Body of pancreas (tissue), 4 donors: ENCODE data around the gene NAP1L1. TPM values are rescaled to one million over a fixed set of nuclear protein-coding genes. Genes with fewer than 3 reads are reported as not detected.

Experiments
- ATAC-seq: fragments of 150-250 bp; one replicate; pipeline ENCODE4 v1.9.1; 2016
- DNase-seq, 4 donors: peaks; one replicate each; pipeline ENCODE4 v3.0.0-alpha.2; 2019
- H3K27ac ChIP-seq, 4 donors: fragments of 200-600 bp; sonication (generic); 1 replicate in 3 of 4; 2 replicates in 1 of 4; pipeline versions ENCODE4 v1.5.1 to v1.6.1; 2016 to 2019; ENCODE audit warnings: mild to moderate bottlenecking in 1 of 4, mixed read lengths in 1 of 4, moderate library complexity in 1 of 4
- H3K27me3 ChIP-seq, 2 donors: fragments of 200-600 bp; sonication (generic); one replicate each; pipeline ENCODE4 v1.6.0; 2016; ENCODE audit warnings: mild to moderate bottlenecking in 1 of 2
- H3K36me3 ChIP-seq, 2 donors: fragments of 200-600 bp; sonication (generic); replicated peaks in 1 of 2; 2 replicates each; pipeline ENCODE4 v1.5.1; 2016; ENCODE audit warnings: low read depth in 2 of 2; ENCODE audit not compliant: insufficient read depth in 1 of 2
- H3K4me1 ChIP-seq: fragments of 200-600 bp; sonication (generic); one replicate; pipeline ENCODE4 v1.6.0; 2016
- H3K4me3 ChIP-seq, 2 donors: fragments of 200-600 bp; sonication (generic); 1 replicate in 1 of 2; 2 replicates in 1 of 2; pipeline ENCODE4 v1.5.1; 2016 to 2019
- H3K9me3 ChIP-seq, 3 donors: fragments of 200-600 bp; sonication (generic); 1 replicate in 2 of 3; 2 replicates in 1 of 3; pipeline ENCODE4 v1.5.1; 2016
- POLR2A ChIP-seq, 3 donors: fragments of 450-650 bp; IDR thresholded peaks; one replicate each; pipeline ENCODE4 v1.6.1; 2016; ENCODE audit warnings: antibody characterized with exemption in 3 of 3, mild to moderate bottlenecking in 2 of 3
- WGBS, 2 donors: methylation state at CpG; one replicate each; pipeline ENCODE4 v1.1.5; 2017; 5-methylcytosine and 5-hydroxymethylcytosine counted together
- intact Hi-C: fragments of 100-400 bp; cut with DNase I; formaldehyde crosslinking; loops from one replicate; pipeline ENCODE4 v1.15.1; 2023
- total RNA-seq, 2 donors: library from RNA; depleted of rRNA; stranded (reverse); fragments of >200 nt; gene quantifications; one replicate each; pipeline ENCODE4 v1.1.0, GENCODE V29; 2016
- TF ChIP-seq, protein P1 (sequence below), 7 experiments: fragments of 450-650 bp in 4 of 7; fragments of 200-600 bp in 3 of 7; sonication (generic) in 3 of 7; IDR thresholded peaks; one replicate each; pipeline ENCODE4 v1.5.1; 2016 to 2019; ENCODE audit warnings: antibody characterized with exemption in 7 of 7

The NAP1L1 gene
- total RNA-seq, 2 donors from 2014 or later: 151 to 275 TPM

DNA sequence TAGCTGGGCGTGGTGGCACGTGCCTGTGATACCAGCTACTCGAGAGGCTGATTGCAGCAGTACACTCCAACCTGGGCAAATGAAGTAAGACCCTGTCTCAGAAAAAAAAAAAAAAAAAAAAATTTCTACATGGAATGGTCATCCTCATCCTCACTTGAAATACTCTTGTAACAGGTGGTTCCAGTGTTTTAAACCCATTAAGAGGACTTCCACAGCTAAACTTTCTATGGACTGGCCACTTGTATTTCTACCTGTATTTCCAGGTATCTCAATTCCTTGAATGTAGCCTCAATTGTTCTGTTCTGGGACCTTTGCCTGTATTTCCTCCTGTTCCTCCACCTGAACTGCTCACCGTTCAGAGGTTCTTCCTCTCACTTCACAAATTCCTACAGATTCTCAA lies 41.1 kb downstream of the NAP1L1 start:
- Histone ChIP-seq H3K4me3 (no peak overlapping the region), H3K4me1 (no peaks in the 10 kb centered on the region), H3K36me3 (no peaks in the 10 kb centered on the region), H3K9me3 (no peaks in the 10 kb centered on the region), H3K27me3 (no peaks in the 10 kb centered on the region), H3K27ac (no peak overlapping the region)
- TF ChIP-seq POLR2A (IDR thresholded peaks at IDR 0.05): no peak
- ATAC-seq: no peak
- WGBS, 2 donors: 93 to 100% methylated on average over 4 of the region's 4 CpGs
- intact Hi-C loops: loop anchor here (10.0 kb wide), 1 partner anchor 509 kb away; no protein-coding TSS in a partner anchor
- no peak for DNase-seq

DNA sequence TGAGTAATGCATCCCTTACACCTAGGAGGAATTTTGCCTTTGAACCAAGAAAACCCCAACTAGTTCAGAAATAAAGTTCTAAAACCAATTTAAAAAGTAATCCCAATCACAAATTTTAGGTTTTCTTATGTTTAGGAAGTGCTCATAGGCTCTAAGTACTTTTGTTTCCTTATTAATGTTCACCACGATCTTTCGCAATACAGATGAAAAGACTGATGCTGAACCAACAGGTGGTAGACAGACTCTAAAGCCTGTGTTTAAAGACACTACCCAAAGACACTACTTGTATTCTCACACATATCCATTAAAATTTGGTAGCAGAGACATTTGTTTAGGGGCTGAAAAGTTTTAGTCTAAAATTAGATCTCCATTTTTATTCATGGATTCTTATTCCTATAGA lies 42.3 kb downstream of the NAP1L1 start:
- no peak overlapping the region for H3K4me3 ChIP-seq
- H3K4me1 ChIP-seq: peaks cover 4% of the 10 kb centered on the region
- DNase-seq (no peak), ATAC-seq (no peak)
- 81 to 83% methylated on average over 2 of the region's 2 CpGs for WGBS, 2 donors
- no peak for TF ChIP-seq POLR2A (IDR thresholded peaks at IDR 0.05)
- TF ChIP-seq, protein P1, sequence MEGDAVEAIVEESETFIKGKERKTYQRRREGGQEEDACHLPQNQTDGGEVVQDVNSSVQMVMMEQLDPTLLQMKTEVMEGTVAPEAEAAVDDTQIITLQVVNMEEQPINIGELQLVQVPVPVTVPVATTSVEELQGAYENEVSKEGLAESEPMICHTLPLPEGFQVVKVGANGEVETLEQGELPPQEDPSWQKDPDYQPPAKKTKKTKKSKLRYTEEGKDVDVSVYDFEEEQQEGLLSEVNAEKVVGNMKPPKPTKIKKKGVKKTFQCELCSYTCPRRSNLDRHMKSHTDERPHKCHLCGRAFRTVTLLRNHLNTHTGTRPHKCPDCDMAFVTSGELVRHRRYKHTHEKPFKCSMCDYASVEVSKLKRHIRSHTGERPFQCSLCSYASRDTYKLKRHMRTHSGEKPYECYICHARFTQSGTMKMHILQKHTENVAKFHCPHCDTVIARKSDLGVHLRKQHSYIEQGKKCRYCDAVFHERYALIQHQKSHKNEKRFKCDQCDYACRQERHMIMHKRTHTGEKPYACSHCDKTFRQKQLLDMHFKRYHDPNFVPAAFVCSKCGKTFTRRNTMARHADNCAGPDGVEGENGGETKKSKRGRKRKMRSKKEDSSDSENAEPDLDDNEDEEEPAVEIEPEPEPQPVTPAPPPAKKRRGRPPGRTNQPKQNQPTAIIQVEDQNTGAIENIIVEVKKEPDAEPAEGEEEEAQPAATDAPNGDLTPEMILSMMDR (IDR thresholded peaks at IDR 0.05): no peak
- no peaks in the 10 kb centered on the region for H3K9me3 ChIP-seq
- H3K27ac ChIP-seq: no peak overlapping the region
- no peaks in the 10 kb centered on the region for H3K27me3 ChIP-seq
- H3K36me3 ChIP-seq: no peaks in the 10 kb centered on the region
- intact Hi-C loops: loop anchor here (10.0 kb wide), 1 partner anchor 507 kb away; no protein-coding TSS in a partner anchor

DNA sequence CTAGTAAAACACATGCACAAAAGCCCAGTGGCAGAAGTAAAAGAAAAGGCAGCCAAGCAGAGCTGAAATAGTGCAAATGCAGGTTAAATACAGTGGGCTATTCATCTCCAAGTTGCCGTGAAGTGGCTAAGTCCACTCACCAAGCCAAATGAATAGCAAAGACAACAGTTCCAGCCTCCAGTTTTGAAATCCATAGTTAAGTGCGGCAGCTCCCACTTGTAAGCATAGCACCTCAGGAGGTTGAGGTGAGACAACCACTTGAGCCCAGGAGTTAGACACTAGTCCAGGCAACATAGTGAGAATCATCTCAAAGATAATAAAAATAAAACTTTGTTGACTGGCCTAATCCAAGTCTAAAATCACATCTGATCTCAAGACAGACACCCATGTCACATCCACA lies 43.1 kb downstream of the NAP1L1 start:
- no peaks in the 10 kb centered on the region for H3K9me3 ChIP-seq
- H3K27me3 ChIP-seq: no peaks in the 10 kb centered on the region
- H3K27ac ChIP-seq: no peak overlapping the region
- no peak for ATAC-seq
- TF ChIP-seq, protein P1 (IDR thresholded peaks at IDR 0.05): no peak
- no peak for TF ChIP-seq POLR2A (IDR thresholded peaks at IDR 0.05)
- no peaks in the 10 kb centered on the region for H3K36me3 ChIP-seq
- WGBS, 2 donors: 89 to 93% methylated on average over 2 of the region's 2 CpGs
- no peak overlapping the region for H3K4me3 ChIP-seq
- DNase-seq: no peak
- intact Hi-C loops: loop anchor here (10.0 kb wide), 1 partner anchor 507 kb away; no protein-coding TSS in a partner anchor
- H3K4me1 ChIP-seq: peaks cover 11% of the 10 kb centered on the region

DNA sequence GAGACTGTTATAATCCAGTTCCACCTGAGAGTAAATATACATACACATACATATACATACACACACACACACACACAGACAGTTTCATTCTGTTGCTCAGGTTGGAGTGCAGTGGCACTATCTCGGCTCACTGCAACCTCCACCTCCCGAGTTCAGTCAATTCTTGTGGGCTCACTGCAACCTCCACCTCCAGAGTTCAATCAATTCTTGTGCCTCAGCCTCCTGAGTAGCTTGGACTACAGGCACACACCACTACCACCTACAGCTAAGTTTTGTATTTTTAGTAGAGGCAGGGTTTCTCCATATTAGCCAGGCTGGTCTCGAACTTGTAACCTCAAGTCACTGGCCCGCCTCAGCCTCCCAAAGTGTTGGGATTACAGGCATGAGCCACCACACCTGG lies 44.0 kb downstream of the NAP1L1 start:
- intact Hi-C loops: loop anchor here (10.0 kb wide), 1 partner anchor 506 kb away; no protein-coding TSS in a partner anchor
- Histone ChIP-seq H3K9me3 (no peaks in the 10 kb centered on the region), H3K27me3 (no peaks in the 10 kb centered on the region), H3K4me1 (peaks cover 14% of the 10 kb centered on the region), H3K4me3 (no peak overlapping the region), H3K36me3 (no peaks in the 10 kb centered on the region), H3K27ac (no peak overlapping the region)
- TF ChIP-seq POLR2A (IDR thresholded peaks at IDR 0.05): no peak
- TF ChIP-seq, protein P1 (IDR thresholded peaks at IDR 0.05): no peak
- 90 to 93% methylated on average over 4 of the region's 4 CpGs for WGBS, 2 donors
- ATAC-seq: no peak
- DNase-seq: no peak

DNA sequence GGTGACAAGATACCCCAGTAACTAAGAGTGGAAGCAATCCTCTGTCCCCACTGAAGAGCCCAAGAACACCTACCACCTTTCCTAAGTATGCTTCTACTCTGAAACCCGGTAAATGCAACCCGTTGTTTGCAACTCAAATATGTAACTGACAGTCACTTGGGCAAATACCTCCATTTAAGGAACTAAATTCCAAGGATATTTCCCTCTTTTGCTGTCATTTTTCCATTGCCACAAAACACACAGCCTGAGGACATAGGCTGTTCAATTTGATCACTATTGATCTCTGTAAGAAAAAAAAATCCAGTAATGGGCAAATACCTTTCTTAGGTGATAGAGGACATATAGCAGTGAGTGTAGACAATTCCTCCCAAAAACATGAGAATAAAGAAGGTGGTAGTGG lies 46.3 kb downstream of the NAP1L1 start:
- H3K36me3 ChIP-seq: no peaks in the 10 kb centered on the region
- H3K4me1 ChIP-seq: peaks cover 30% of the 10 kb centered on the region
- DNase-seq: no peak
- WGBS, 2 donors: 35 to 36% methylated on average over 2 of the region's 2 CpGs
- no peak for ATAC-seq
- no peaks in the 10 kb centered on the region for H3K9me3 ChIP-seq
- no peak overlapping the region for H3K27ac ChIP-seq
- TF ChIP-seq, protein P1 (IDR thresholded peaks at IDR 0.05): no peak
- TF ChIP-seq POLR2A (IDR thresholded peaks at IDR 0.05): no peak
- intact Hi-C loops: no loop called here
- H3K27me3 ChIP-seq: no peaks in the 10 kb centered on the region
- H3K4me3 ChIP-seq: no peak overlapping the region
